Neural cell (in vitro differentiated cells): Measurements from ENCODE around the gene RPRD1B. TPM values are rescaled to one million over a fixed set of nuclear protein-coding genes. Genes with fewer than 3 reads are reported as not detected.

Experiments used
- H2AFZ ChIP-seq: fragments of 200-600, 300-800 bp; sonication (generic), shearing (Covaris generic); 2 replicates; pipeline ENCODE4 v1.6.0; 2014; ENCODE audit warnings: low read depth, mild to moderate bottlenecking, antibody characterized with exemption, low read length, moderate library complexity
- H3F3A ChIP-seq: fragments of 200-600 bp; shearing (Covaris generic); 2 replicates; pipeline ENCODE4 v1.6.1; 2016; ENCODE audit warnings: mild to moderate bottlenecking, moderate library complexity, mixed read lengths, antibody characterized with exemption, low read length; ENCODE audit not compliant: insufficient read depth, poor library complexity, severe bottlenecking
- H3K27ac ChIP-seq: fragments of 200-600, 300-800 bp; sonication (generic), shearing (Covaris generic); 2 replicates; pipeline ENCODE4 v1.5.1; 2014; ENCODE audit warnings: mild to moderate bottlenecking, low read length, moderate library complexity
- H3K27me3 ChIP-seq: fragments of 300-800, 200-600 bp; sonication (generic), shearing (Covaris generic); 2 replicates; pipeline ENCODE4 v1.6.0; 2014; ENCODE audit warnings: mild to moderate bottlenecking, low read depth, low read length, moderate library complexity; ENCODE audit not compliant: insufficient read depth
- H3K36me3 ChIP-seq: fragments of 300-800, 200-600 bp; sonication (generic), shearing (Covaris generic); 2 replicates; pipeline ENCODE4 v1.5.1; 2014; ENCODE audit warnings: mild to moderate bottlenecking, antibody characterized with exemption, low read length, moderate library complexity; ENCODE audit not compliant: insufficient read depth
- H3K4me2 ChIP-seq: fragments of 300-800, 200-600 bp; sonication (generic), shearing (Covaris generic); 2 replicates; pipeline ENCODE4 v1.6.0; 2014; ENCODE audit warnings: mild to moderate bottlenecking, low read length
- H3K4me3 ChIP-seq: fragments of 300-800, 200-600 bp; sonication (generic), shearing (Covaris generic); 2 replicates; pipeline ENCODE4 v1.5.1; 2014; ENCODE audit warnings: mild to moderate bottlenecking, low read length, moderate library complexity
- H3K79me2 ChIP-seq: fragments of 200-600 bp; shearing (Covaris generic); replicated peaks from 2 replicates; pipeline ENCODE4 v1.6.0; 2014; ENCODE audit warnings: mild to moderate bottlenecking, low read length, moderate library complexity; ENCODE audit not compliant: insufficient read depth
- H3K9ac ChIP-seq: fragments of 300-800, 200-600 bp; sonication (generic), shearing (Covaris generic); 2 replicates; pipeline ENCODE4 v1.6.1; 2016; ENCODE audit warnings: mild to moderate bottlenecking, low read length, mixed read lengths
- H3K9me2 ChIP-seq: fragments of 200-600 bp; shearing (Covaris generic); 2 replicates; pipeline ENCODE4 v1.6.1; 2016; ENCODE audit warnings: mild to moderate bottlenecking, low read length, mixed read lengths; ENCODE audit not compliant: insufficient read depth
- H3K9me3 ChIP-seq: fragments of 200-600, 300-800 bp; sonication (generic), shearing (Covaris generic); 2 replicates; pipeline ENCODE4 v1.6.1; 2016; ENCODE audit warnings: mild to moderate bottlenecking, mixed run types, low read length, moderate library complexity, mixed read lengths
- H4K20me1 ChIP-seq: fragments of 200-600 bp; shearing (Covaris generic); 2 replicates; pipeline ENCODE4 v1.6.1; 2016; ENCODE audit warnings: mild to moderate bottlenecking, mixed run types; ENCODE audit not compliant: insufficient read depth
- EP300 ChIP-seq: fragments of 450-650 bp; conservative IDR thresholded peaks from 2 replicates; pipeline ENCODE4 v1.6.1; 2014; ENCODE audit warnings: antibody characterized with exemption, mild to moderate bottlenecking, moderate library complexity; ENCODE audit not compliant: poor library complexity, severe bottlenecking
- EZH2 ChIP-seq: fragments of 200-600, 300-800 bp; shearing (Covaris generic), sonication (generic); IDR thresholded peaks from 2 replicates; pipeline ENCODE4 v1.6.1; 2014; ENCODE audit warnings: antibody characterized with exemption, low read length, borderline replicate concordance, mild to moderate bottlenecking; ENCODE audit not compliant: insufficient read depth, poor library complexity, severe bottlenecking
- MXI1 ChIP-seq: fragments of 450-650 bp; conservative IDR thresholded peaks from 2 replicates; pipeline ENCODE4 v1.6.1; 2014; ENCODE audit warnings: antibody characterized with exemption, mild to moderate bottlenecking; ENCODE audit not compliant: poor library complexity, severe bottlenecking
- POLR2AphosphoS5 ChIP-seq: IDR thresholded peaks from 2 replicates; pipeline ENCODE4 v1.6.1; 2012
- RAD21 ChIP-seq: fragments of 450-650 bp; conservative IDR thresholded peaks from 2 replicates; pipeline ENCODE4 v1.6.1; 2014; ENCODE audit warnings: antibody characterized with exemption, mild to moderate bottlenecking, moderate library complexity
- SMC3 ChIP-seq: fragments of 450-650 bp; conservative IDR thresholded peaks from 2 replicates; pipeline ENCODE4 v1.6.1; 2014; ENCODE audit warnings: antibody characterized with exemption, mild to moderate bottlenecking, moderate library complexity; ENCODE audit not compliant: poor library complexity
- TAF1 ChIP-seq: IDR thresholded peaks from 2 replicates; pipeline ENCODE4 v1.6.1; 2012; ENCODE audit warnings: low read depth
- polyA plus RNA-seq: library from polyadenylated mRNA; depleted of rRNA; stranded (reverse); fragments of >200 nt; gene quantifications from 2 replicates; pipeline ENCODE4 v1.2.3, GENCODE V29; 2014
- TF ChIP-seq, protein P1 (sequence below): fragments of 450-650 bp; IDR thresholded peaks from 2 replicates; pipeline ENCODE4 v1.5.1; 2014; ENCODE audit warnings: antibody characterized with exemption, mild to moderate bottlenecking, moderate library complexity; ENCODE audit not compliant: poor library complexity, severe bottlenecking
- TF ChIP-seq, protein P2 (sequence below): IDR thresholded peaks from 2 replicates; pipeline ENCODE4 v1.6.1; 2012; ENCODE audit warnings: borderline replicate concordance

The RPRD1B gene
- polyA plus RNA-seq, 1 donor from 2014 or later = 23.4 TPM

DNA sequence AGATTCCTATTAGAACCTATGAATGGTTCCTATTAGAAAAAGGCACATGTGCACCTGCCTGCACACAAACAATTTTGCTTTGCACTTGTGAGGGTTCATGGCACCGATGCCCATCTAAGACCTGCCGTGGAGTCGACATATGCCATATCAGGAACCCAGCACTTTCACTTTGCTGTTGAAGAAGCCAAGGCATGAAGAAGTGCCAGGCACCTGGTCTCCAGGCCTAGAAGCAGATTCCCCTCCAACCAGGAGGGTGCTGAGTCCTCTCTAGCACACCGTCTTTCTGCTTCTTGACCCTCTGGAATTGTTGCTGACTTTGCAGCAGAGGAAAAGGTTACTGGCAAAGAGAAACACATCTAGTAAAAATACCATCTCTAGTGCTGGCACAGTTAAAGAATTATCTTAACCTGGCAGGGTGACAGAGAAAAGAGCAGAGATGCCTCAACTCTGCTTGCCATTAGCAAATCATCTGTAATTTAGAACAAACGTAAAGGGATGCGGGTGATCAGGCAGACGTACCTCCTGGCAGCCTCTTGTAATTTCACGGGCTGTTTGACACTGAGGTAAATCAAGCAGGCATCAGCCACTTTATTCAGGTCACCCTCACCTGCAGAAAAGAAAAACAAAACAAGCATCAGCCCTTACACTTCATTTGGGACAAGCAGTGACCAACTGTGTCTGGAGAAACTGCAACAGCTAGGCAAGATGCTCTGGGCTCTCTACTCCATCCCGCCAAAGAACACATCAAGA lies 37.5 kb upstream of the RPRD1B start:
- no peaks in the 10 kb centered on the region for H3K9me2 ChIP-seq
- H3K27ac ChIP-seq = no peak overlapping the region
- H3K27me3 ChIP-seq = no peaks in the 10 kb centered on the region
- H3K4me3 ChIP-seq = no peak overlapping the region
- H3K9ac ChIP-seq = no peak overlapping the region
- no peaks in the 10 kb centered on the region for H3K9me3 ChIP-seq
- H3F3A ChIP-seq = no peaks in the 10 kb centered on the region
- no peak overlapping the region for H2AFZ ChIP-seq
- H4K20me1 ChIP-seq = no peaks in the 10 kb centered on the region
- no peak for TF ChIP-seq POLR2AphosphoS5
- TF ChIP-seq MXI1 = no peak
- no peaks in the 10 kb centered on the region for H3K79me2 ChIP-seq
- no peaks in the 10 kb centered on the region for H3K36me3 ChIP-seq
- H3K4me2 ChIP-seq = no peak overlapping the region

DNA sequence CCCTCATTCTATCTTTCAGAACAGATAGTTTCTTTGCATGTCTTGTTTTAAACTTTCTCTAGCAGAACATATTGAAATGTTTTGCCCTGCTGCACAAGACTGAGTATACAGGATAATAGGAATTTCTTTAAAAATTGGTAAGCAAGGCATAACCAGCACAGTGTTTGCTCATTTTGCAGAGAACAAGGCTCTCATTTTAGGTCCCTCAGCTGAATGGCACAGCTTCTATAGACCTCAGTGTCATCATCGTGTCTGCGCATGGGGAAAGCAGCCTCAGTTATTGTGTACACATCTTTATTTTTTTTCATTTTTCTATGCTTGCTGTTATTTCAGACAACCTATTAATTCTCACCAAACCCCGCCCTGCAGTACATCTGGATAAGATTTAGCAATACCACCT lies 36.0 kb upstream of the RPRD1B start:
- H3K36me3 ChIP-seq = no peaks in the 10 kb centered on the region
- no peaks in the 10 kb centered on the region for H3K79me2 ChIP-seq
- H3F3A ChIP-seq = no peaks in the 10 kb centered on the region
- no peak overlapping the region for H3K4me3 ChIP-seq
- no peaks in the 10 kb centered on the region for H3K9me2 ChIP-seq
- H3K9me3 ChIP-seq = no peaks in the 10 kb centered on the region
- H4K20me1 ChIP-seq = no peaks in the 10 kb centered on the region
- no peaks in the 10 kb centered on the region for H3K27me3 ChIP-seq
- no peak overlapping the region for H3K4me2 ChIP-seq
- no peak overlapping the region for H3K9ac ChIP-seq
- no peak overlapping the region for H3K27ac ChIP-seq
- TF ChIP-seq RAD21 (no peak), MXI1 (no peak), POLR2AphosphoS5 (no peak), EP300 (no peak), TAF1 (no peak), SMC3 (no peak), EZH2 (no peak)
- TF ChIP-seq, protein P1, sequence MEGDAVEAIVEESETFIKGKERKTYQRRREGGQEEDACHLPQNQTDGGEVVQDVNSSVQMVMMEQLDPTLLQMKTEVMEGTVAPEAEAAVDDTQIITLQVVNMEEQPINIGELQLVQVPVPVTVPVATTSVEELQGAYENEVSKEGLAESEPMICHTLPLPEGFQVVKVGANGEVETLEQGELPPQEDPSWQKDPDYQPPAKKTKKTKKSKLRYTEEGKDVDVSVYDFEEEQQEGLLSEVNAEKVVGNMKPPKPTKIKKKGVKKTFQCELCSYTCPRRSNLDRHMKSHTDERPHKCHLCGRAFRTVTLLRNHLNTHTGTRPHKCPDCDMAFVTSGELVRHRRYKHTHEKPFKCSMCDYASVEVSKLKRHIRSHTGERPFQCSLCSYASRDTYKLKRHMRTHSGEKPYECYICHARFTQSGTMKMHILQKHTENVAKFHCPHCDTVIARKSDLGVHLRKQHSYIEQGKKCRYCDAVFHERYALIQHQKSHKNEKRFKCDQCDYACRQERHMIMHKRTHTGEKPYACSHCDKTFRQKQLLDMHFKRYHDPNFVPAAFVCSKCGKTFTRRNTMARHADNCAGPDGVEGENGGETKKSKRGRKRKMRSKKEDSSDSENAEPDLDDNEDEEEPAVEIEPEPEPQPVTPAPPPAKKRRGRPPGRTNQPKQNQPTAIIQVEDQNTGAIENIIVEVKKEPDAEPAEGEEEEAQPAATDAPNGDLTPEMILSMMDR = no peak
- TF ChIP-seq, protein P2, sequence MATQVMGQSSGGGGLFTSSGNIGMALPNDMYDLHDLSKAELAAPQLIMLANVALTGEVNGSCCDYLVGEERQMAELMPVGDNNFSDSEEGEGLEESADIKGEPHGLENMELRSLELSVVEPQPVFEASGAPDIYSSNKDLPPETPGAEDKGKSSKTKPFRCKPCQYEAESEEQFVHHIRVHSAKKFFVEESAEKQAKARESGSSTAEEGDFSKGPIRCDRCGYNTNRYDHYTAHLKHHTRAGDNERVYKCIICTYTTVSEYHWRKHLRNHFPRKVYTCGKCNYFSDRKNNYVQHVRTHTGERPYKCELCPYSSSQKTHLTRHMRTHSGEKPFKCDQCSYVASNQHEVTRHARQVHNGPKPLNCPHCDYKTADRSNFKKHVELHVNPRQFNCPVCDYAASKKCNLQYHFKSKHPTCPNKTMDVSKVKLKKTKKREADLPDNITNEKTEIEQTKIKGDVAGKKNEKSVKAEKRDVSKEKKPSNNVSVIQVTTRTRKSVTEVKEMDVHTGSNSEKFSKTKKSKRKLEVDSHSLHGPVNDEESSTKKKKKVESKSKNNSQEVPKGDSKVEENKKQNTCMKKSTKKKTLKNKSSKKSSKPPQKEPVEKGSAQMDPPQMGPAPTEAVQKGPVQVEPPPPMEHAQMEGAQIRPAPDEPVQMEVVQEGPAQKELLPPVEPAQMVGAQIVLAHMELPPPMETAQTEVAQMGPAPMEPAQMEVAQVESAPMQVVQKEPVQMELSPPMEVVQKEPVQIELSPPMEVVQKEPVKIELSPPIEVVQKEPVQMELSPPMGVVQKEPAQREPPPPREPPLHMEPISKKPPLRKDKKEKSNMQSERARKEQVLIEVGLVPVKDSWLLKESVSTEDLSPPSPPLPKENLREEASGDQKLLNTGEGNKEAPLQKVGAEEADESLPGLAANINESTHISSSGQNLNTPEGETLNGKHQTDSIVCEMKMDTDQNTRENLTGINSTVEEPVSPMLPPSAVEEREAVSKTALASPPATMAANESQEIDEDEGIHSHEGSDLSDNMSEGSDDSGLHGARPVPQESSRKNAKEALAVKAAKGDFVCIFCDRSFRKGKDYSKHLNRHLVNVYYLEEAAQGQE = no peak
- H2AFZ ChIP-seq = no peak overlapping the region
